Measurements from ENCODE around the gene COMMD7. TPM values are rescaled to one million over a fixed set of nuclear protein-coding genes. Genes with fewer than 3 reads are reported as not detected.

Gene COMMD7
- total RNA-seq, 2 donors from 2014 or later = 33.9 to 47.5 TPM

DNA sequence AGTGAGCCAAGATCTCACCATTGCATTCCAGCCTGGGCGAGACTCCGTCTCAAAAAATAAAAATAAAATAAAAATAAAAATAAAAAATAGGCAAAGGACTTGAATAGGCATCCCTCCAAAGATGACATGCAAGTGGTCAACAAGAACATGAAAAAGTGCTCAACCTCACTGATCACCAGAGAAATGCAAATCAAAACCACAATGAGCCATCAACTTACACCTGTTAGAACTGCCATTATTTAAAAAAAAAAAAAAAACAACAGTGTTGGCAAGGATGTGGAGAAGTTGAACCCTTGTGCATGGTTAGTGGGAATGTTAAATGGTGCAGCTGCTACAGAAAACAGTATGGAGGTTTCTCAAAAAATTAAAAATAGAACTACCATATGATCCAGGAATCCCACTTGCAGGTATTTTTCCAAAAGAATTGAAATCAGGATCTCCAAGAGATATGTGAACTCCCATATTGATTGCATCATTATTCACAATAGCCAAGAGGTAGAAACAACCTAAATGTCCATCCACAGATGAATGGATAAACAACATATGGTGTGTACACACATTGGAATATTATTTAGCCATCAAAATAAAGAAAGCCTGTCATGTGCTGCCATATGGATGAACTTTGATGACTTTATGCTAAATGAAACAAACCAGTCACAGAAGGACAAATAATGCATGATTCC is 72.4 kb downstream of the COMMD7 start:
- Mint-ChIP-seq H3K4me1 (peaks cover 8% of the 10 kb centered on the region), H3K27ac (no peak overlapping the region), H3K27me3 (no peaks in the 10 kb centered on the region), H3K4me3 (no peak overlapping the region), H3K36me3 (ENCODE audit: low read depth) (no peaks in the 10 kb centered on the region)
- no peak for ATAC-seq
- no peak for DNase-seq
- no peaks in the 10 kb centered on the region for H3K9me3 ChIP-seq (ENCODE audit: control insufficient read depth, low read length, poor library complexity, severe bottlenecking)

DNA sequence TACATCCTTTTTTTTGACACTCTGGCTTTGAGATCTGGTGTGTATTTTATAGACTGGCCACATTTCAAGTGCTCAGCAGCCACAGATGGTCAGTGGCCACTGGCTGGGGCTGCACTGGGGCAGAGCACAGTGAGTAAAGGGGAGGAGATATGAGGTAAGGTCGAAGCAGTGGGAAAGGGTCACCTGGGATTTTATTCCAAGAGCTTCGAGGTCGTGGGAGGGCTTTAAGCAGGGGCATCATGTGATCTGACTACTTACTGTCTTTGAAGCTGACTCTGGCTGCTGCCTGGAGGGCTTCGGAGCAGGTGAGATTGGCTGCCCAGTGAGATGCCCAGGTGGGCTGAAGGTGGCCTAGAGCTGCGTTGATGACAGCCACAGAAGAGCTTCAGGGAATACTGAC is 76.2 kb downstream of the COMMD7 start:
- no peak for DNase-seq
- no peak for ATAC-seq
- Mint-ChIP-seq H3K27me3 (no peaks in the 10 kb centered on the region), H3K36me3 (ENCODE audit: low read depth) (no peaks in the 10 kb centered on the region), H3K27ac (no peak overlapping the region), H3K4me1 (peaks cover 2% of the 10 kb centered on the region), H3K4me3 (no peak overlapping the region)
- no peaks in the 10 kb centered on the region for H3K9me3 ChIP-seq (ENCODE audit: control insufficient read depth, low read length, poor library complexity, severe bottlenecking)

DNA sequence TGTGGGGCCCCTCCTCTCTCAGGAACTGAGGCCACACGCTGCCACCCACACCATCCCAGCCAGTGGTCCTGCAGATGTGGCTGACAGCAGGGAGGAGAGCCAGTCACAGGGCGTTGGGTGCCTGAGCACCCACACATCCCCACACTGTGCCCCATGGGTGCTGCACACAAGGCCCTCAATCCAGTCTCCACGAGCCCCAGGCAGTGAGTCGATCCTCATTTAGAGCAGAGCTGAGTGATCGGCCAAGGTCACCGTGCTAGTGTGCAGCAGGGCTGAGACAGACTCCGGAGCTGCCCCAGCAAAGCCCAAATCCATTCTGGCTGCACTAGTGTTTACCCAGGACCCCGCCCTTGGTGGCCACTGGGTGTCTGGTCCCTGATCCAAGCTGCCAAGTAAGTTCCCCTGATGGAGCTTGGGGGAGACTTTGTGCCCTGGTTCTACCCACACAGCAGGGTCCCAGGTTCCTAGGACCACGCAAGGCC is 78.5 kb downstream of the COMMD7 start:
- DNase-seq = no peak

DNA sequence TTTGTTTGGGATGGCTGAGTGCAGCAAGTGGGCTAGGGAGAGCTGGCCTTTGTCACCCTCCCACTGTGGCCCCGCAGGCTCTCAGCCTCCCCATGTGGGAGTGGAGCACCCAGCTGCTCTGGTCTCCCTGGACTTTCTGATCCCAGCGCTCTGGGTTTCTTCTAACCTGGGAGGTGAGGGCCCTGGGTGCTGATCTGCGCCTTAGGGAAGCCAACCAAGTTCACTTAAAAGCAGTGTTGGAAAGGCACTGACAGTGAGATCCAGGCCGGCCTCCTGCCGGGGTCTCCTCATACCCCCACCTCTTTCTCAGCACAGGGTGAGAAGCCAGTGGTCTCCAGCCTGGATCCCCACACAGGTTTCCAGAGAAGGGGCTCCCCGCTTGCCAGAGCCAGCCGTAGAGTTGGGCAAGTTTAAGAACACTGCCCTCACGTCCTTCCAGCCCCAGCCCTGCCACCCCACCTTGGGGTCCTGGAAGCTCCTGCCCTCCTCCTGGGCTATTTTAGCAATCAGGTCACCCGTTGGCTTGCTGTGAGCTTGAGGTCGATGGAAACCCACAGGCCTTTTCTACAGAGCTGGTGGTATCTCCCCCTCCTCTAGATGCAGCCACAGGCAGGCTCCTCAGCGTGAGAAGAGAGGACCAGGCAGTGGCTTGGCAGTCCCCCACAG is 79.1 kb downstream of the COMMD7 start:
- H3K9me3 ChIP-seq (ENCODE audit: control insufficient read depth, low read length, poor library complexity, severe bottlenecking) = no peaks in the 10 kb centered on the region
- no peak overlapping the region for H3K4me3 Mint-ChIP-seq
- DNase-seq = no peak
- no peaks in the 10 kb centered on the region for H3K36me3 Mint-ChIP-seq (ENCODE audit: low read depth)
- ATAC-seq = no peak
- H3K4me1 Mint-ChIP-seq = no peaks in the 10 kb centered on the region
- H3K27me3 Mint-ChIP-seq = no peaks in the 10 kb centered on the region
- H3K27ac Mint-ChIP-seq = no peak overlapping the region

More for the DNA sequence above, 78.5 kb downstream of the COMMD7 start:
- H3K9me3 ChIP-seq (ENCODE audit: control insufficient read depth, low read length, poor library complexity, severe bottlenecking) = no peaks in the 10 kb centered on the region
- Mint-ChIP-seq H3K36me3 (ENCODE audit: low read depth) (no peaks in the 10 kb centered on the region), H3K27ac (no peak overlapping the region), H3K27me3 (no peaks in the 10 kb centered on the region), H3K4me3 (no peak overlapping the region), H3K4me1 (no peaks in the 10 kb centered on the region)
- ATAC-seq = no peak

DNA sequence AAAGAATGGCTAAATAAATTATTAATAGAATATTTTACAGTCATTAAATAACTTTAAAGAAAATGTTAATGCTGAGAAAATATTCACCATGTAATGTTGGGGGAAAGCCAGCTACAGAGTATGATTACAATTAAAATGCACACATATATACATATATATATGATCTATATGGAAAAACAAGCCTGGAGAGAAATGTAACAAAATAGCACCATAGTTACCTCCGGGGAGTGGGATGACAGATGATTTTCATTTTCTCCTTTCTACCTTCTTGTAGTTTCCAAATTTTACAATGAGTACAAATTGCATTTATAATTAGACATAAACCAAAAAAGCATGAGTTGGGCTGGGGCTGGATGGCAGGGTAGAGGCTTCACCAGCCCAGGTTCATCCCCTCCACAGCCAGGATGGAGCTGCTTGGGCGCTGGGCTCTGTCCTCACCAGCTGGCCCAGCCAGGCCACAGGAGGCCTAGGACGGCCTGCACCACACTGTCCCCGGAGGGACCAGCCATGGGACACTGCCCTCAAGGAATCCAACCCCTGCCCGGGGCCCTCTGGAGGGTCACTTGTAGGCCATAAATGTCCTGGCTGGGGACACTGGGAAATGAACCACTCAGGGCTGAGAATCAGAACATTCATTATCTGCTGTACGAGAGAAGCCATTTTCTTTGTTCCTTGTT is 79.8 kb downstream of the COMMD7 start:
- Mint-ChIP-seq H3K36me3 (ENCODE audit: low read depth) (no peaks in the 10 kb centered on the region), H3K27ac (peak overlapping the region; percentile 24), H3K4me3 (no peak overlapping the region)

DNA sequence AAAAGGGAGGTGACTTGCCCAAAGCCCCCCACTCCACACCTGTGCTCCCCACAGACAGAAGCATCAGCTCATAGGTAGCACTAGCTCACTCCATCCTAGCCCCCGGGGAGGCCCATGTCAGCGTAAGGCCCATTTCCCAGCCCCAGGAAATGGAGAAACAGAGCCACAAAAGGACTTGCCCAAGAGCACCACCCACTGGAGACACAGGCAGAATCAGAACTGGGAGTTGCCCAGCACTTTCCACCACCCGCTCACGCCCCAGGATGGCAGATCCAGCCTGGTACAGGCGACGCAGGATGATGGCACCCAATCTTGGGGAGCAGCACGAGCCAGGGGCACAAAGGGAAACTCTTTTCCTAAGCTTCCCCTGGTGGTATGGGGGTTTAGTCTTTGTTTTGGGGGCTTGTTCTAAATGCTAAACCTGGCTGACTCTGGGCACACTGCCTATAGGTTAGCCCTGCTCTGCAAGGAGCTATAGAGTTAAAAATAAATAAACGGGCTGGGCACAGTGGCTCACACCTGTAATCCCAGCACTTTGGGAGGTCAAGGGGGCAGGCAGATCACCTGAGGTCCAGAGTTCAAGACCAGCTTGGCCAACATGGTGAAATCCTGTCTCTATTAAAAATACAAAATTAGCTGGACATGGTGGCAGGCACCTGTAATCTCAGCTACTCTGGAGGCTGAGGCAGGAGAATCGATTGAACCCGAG is 81.3 kb downstream of the COMMD7 start:
- Mint-ChIP-seq H3K4me1 (no peaks in the 10 kb centered on the region), H3K4me3 (no peak overlapping the region), H3K36me3 (ENCODE audit: low read depth) (no peaks in the 10 kb centered on the region), H3K27ac (no peak overlapping the region), H3K27me3 (no peaks in the 10 kb centered on the region)
- no peak for ATAC-seq
- H3K9me3 ChIP-seq (ENCODE audit: control insufficient read depth, low read length, poor library complexity, severe bottlenecking) = no peaks in the 10 kb centered on the region
- DNase-seq = no peak

More for the DNA sequence above, 79.8 kb downstream of the COMMD7 start:
- H3K27me3 Mint-ChIP-seq = no peaks in the 10 kb centered on the region
- no peak for DNase-seq
- no peaks in the 10 kb centered on the region for H3K9me3 ChIP-seq (ENCODE audit: control insufficient read depth, low read length, poor library complexity, severe bottlenecking)
- H3K4me1 Mint-ChIP-seq = no peaks in the 10 kb centered on the region
- ATAC-seq = no peak

DNA sequence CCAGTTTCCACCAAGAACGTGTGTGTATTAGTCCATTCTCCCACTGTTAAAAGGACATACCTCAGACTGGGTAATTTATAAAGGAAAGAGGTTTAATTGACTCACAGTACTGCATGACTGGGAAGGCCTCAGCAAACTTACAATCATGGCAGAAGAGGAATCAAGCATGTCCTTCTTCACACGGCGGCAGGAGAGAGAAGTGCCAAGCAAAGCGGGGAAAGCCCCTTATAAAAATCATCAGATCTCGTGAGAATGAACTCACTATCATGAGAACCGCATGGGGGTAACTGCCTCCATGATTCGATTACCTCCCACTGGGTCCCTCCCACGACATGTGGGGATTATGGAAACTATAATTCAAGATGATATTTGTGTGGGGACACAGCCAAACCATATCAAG is 82.6 kb downstream of the COMMD7 start:
- DNase-seq (no peak), ATAC-seq (no peak)
- no peaks in the 10 kb centered on the region for H3K27me3 Mint-ChIP-seq
- no peaks in the 10 kb centered on the region for H3K4me1 Mint-ChIP-seq
- H3K4me3 Mint-ChIP-seq = no peak overlapping the region
- H3K27ac Mint-ChIP-seq = no peak overlapping the region
- no peaks in the 10 kb centered on the region for H3K9me3 ChIP-seq (ENCODE audit: control insufficient read depth, low read length, poor library complexity, severe bottlenecking)
- H3K36me3 Mint-ChIP-seq (ENCODE audit: low read depth) = no peaks in the 10 kb centered on the region

DNA sequence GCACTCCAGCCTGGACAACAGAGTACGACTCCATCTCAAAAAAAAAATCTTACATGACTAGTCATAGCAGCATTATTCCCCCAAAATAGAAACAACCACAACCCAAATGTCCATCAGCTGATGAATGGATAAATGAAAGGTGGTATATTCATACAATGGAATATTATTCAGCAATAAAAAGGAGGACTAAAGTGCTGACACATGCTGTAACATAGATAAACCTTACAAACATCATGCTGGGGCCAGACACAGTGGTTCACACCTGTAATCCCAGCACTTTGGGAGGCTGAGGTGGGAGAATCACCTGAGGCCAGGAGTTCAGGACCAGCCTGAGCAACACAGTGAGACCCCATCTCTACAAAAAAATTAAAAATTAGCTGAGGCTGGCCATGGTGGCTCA is 86.4 kb downstream of the COMMD7 start:
- no peaks in the 10 kb centered on the region for H3K27me3 Mint-ChIP-seq
- peaks cover under 1% of the 10 kb centered on the region for H3K4me1 Mint-ChIP-seq
- no peak for ATAC-seq
- H3K9me3 ChIP-seq (ENCODE audit: control insufficient read depth, low read length, poor library complexity, severe bottlenecking) = no peaks in the 10 kb centered on the region
- H3K4me3 Mint-ChIP-seq = no peak overlapping the region
- no peaks in the 10 kb centered on the region for H3K36me3 Mint-ChIP-seq (ENCODE audit: low read depth)
- no peak for DNase-seq
- no peak overlapping the region for H3K27ac Mint-ChIP-seq

DNA sequence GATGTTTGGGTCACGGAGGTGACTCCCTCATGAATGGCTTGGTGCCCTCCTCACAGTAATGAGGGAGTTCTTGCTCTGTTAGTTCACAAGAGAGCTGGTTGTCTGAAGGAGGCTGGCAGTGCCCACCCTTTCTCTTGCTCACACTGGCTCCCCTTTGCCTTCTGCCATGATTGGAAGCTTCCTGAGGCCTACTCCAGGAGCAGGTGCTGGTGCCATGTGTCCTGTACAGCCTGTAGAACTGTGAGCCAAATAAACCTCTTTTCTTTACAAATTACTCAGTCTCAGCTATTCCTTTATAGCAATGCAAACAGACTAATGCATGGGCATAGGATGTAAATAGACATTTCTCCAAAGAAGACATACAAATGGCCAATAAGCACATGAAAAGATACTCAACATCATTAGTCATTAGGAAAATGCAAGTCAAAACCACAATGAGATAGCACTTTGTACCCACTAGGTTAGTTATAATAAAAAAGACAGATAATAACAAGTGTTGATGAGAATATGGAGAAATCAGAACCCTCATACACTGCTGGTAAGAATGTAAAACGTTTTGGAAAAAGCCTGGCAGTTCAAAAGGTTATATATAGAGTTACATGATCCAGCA is 87.3 kb downstream of the COMMD7 start:
- H3K27me3 Mint-ChIP-seq = no peaks in the 10 kb centered on the region
- H3K4me1 Mint-ChIP-seq = peaks cover 4% of the 10 kb centered on the region
- H3K4me3 Mint-ChIP-seq = no peak overlapping the region
- H3K9me3 ChIP-seq (ENCODE audit: control insufficient read depth, low read length, poor library complexity, severe bottlenecking) = no peaks in the 10 kb centered on the region
- H3K36me3 Mint-ChIP-seq (ENCODE audit: low read depth) = no peaks in the 10 kb centered on the region
- H3K27ac Mint-ChIP-seq = no peak overlapping the region
- ATAC-seq = no peak
- no peak for DNase-seq

DNA sequence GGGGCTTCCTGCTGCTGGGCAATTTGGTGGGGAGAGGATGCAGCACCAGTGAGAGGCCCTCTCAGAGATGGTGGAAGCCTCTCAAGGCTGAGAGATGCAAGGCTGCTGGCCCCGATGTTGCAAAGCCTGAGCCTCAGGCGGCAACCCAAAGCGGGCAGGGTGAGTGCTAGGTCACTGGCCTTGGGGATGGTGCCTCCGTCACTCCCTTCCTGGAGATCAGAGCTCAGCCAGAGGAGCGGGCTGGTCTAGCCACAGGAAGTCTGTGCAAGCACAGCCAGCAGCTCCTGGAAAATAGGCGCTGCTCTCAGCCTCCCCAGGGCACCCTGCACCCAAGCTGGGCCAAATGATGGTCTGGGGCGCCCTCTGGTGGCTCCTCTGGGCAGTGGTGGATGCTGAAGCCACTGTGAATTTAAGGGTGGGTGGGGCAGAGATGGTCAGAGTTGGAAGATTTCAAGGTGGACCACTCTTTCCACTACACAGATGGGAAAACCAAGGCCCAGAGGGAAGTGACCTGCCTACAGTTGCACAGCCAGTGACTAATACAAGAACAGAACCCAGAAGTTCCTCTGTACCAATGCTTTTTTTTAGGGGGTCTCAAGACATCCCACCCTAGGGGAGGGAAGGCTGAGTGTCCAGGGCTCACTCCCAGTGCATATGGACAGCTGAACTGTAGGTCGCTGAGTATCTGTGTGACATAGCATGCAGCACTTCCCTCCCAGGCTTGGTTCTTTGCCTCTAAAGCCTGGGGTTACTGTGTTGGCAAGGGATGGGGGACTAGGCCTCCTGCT is 90.3 kb downstream of the COMMD7 start:
- H3K27ac Mint-ChIP-seq = peak overlapping the region; percentile 16

More for the DNA sequence above, 90.3 kb downstream of the COMMD7 start:
- Mint-ChIP-seq H3K27me3 (no peaks in the 10 kb centered on the region), H3K4me3 (peak overlapping the region; percentile 55), H3K36me3 (ENCODE audit: low read depth) (no peaks in the 10 kb centered on the region), H3K4me1 (peaks cover 4% of the 10 kb centered on the region)
- DNase-seq (peak; percentile 76 to 85 (median 78)), ATAC-seq (peak; percentile 97)
- no peaks in the 10 kb centered on the region for H3K9me3 ChIP-seq (ENCODE audit: control insufficient read depth, low read length, poor library complexity, severe bottlenecking)

All from T-helper 17 cell (primary cell).